ENCODE results near the gene JMJD8.

Gene JMJD8

GRCh38 chr16:641326-642188 is 42.6 kb downstream of the JMJD8 start, which contains the start of gene MCRIP2:
MCRIP2 (plus strand) TSS chr16:641828; CDS start chr16:641992, 164 bp downstream.
- DNase-seq, result peak in 4 of 5 experiments; percentile 39 to 70 (median 48)

DNA sequence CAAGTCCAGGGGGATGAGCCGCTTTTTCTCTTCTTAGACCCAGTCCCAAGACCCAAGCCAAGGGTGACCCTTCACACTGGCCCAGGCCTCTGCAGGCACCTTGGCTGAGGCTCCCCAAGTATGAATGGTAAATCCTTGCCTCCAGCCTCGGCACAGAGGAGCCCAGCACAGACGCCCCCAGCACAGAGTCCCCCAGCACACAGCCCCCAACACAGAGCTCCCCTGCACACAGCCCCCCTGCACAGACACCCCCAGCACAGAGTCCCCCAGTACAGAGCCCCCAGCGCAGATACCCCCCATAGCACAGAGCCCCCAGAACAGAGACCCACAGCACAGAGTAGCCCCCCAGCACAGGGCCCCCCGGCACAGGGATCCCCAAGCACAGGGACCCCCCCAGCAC is 43.5 kb downstream of the JMJD8 start:
- no peak for DNase-seq

GRCh38 chr16:638836-639235 is 45.3 kb downstream of the JMJD8 start:
- DNase-seq, result no peak

- no peak for DNase-seq
These were observed 46.0 kb downstream of the JMJD8 start for GRCh38 chr16:638034-638543.

DNA sequence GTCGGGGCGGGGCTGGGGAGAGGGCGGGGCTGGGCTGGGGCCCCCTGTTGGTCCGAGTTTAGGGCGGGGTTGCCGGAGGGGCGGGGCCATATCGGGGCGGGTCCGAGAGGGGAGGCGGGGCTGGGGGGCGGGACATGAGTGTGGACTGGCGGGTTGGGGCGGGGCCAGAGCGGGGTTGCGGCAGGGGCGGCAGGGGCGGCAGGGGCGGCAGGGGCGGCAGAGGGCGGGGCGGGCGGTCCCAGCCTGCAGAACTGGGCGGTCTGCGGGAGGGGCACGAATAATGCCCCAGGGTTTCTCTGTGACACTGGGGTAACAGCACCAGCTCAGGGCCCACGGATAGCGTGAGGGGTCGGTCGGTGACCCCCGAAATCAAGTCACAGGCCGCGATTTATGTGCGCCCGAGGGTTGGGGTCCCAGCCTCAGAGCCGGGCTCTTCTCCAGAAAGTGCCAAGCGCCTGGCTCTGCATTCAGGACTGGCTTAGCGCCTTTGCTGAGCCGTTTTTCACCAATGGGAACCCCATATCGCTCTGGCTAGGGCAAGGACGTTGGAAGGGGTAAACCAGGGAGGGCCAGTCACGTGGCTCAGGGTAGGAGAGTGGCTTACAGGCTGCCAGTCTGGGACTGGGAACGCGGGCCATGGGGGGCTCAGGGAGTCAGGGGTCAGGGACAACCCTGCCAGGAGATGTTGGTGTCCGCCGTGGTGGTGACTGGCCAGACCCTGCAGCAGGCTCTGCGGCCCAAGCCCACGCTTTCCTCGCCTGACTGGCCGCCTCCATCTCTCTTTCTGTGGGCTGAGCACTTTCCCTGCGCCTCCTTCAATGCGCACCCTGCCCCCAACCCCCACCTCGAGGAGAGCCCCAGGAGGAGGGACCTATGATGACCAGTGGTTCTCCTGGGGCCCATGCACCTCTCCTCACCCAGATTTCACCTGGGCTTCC is 46.8 kb downstream of the JMJD8 start:
- DNase-seq, result peak in 4 of 5 experiments; percentile 83 to 87 (median 84)

DNA sequence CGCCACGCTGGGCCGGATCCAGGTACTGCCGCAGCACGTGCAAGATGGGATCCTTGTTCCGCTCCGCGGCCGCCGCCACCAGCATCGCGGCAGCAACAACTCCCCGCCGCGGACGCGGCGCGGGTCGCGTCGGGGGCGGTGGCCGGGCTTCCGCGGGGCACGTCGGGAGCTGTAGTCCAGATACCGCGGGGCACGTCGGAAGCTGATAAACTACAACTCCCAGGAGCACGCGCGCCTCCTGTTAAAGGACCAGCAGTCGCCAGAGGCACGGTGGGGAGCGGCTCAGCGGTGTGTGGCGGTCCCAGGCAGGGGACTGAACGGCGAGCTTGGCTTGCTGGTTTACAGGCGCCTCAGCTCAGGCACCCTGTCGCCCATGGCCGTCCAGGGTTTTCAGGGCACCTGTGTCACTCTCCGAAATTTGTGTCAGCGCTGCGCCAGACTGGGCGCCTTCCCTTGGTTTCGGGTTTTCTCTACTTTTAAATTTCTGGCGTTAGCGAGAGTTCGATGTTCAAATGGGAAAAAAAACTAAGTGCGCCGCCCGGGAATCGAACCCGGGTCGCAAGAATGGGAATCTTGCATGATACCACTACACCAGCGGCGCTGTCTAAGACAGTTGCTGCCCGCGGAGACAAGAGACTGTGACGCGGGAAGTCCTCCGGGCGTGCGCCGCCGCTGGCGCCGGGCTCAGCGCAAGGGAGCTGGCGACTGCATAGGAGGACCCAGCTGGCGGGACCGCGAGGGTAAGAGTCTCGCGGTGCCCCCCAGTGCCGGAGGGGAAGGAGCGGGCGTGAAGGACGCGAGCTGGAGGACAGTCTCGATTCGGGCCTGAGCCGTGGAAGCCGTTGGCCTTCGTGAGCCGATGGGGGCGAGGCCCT is 47.7 kb downstream of the JMJD8 start, which contains the start of gene METTL26:
TSS of gene METTL26 (minus strand) at position 100 of the 875 bp plus-strand sequence. CDS start at position 85, 15 bp downstream.
- DNase-seq, result peak; percentile 81 to 97 (median 87)

DNA sequence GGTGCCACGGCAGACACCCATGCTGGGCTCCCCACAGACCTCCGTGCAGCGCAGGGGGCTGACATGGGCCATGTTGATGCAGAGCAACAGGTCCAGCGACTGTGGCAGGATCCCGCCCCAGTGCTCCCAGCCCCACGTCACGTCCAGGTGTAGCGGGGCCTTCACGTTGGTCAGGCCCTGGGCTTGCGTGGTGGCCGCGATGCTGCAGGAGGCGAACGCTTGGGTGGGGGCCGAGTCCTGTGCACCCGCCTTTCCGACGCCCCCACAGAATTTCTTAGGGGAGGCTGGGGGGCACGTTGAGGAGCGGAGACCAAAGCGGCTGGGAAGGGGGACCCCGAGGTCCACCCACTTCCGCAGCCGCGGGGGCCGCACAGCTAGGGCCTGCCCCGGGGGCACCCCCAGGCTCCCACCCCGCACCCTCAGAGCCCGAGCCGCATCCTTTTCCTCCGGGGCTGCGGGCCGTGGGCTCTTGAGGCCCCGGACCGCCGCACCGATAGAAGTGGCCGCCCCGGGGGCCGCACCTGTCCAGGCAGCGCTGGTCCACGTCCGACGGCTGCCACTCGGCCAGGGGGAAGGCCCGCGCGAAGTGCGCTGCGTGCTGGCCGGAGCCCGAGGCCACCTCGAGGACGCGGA is 48.4 kb downstream of the JMJD8 start:
- DNase-seq, result peak in 1 of 5 experiments; percentile 19

DNA sequence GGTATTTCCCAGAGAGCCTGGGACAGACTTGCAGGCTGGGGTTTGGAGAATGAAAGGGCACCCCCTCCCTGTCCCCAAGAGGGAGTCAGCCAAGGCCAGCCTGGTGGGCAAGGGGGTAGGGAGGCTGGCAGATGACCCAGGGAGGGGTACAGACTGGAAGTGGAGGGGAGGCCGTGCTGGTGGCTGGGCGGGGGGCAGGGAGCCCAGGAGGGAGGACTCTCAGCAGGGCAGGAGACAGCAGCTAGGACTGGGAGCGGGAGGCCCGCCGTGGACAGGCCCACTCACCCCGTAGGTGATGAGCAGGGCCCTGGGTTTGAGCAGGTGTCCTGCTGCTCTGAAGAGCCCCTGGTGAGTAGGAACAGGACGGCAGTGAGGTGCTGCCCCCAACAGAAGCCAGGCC is 49.1 kb downstream of the JMJD8 start:
- no peak for DNase-seq

GRCh38 chr16:634051-634670 is 50.0 kb downstream of the JMJD8 start:
- DNase-seq, result no peak

DNA sequence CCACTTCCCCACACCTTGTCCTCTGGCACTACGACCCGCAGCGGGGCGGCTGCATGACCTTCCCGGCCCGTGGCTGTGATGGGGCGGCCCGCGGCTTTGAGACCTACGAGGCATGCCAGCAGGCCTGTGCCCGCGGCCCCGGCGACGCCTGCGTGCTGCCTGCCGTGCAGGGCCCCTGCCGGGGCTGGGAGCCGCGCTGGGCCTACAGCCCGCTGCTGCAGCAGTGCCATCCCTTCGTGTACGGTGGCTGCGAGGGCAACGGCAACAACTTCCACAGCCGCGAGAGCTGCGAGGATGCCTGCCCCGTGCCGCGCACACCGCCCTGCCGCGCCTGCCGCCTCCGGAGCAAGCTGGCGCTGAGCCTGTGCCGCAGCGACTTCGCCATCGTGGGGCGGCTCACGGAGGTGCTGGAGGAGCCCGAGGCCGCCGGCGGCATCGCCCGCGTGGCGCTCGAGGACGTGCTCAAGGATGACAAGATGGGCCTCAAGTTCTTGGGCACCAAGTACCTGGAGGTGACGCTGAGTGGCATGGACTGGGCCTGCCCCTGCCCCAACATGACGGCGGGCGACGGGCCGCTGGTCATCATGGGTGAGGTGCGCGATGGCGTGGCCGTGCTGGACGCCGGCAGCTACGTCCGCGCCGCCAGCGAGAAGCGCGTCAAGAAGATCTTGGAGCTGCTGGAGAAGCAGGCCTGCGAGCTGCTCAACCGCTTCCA is 50.6 kb downstream of the JMJD8 start:
- no peak for DNase-seq

- no peak for DNase-seq
These were observed 51.4 kb downstream of the JMJD8 start for GRCh38 chr16:632486-633335.

- no peak for DNase-seq
These were observed 52.3 kb downstream of the JMJD8 start for GRCh38 chr16:631808-632358.
